Keratinocyte (primary cell): ENCODE results near the gene NF2. TPM values are rescaled to one million over a fixed set of nuclear protein-coding genes. Genes with fewer than 3 reads are reported as not detected.

Source experiments
- DNase-seq: peaks from one replicate; pipeline ENCODE4 v3.0.0-alpha.2; 2011; ENCODE audit warnings: low read depth, missing footprints, low spot score
- FAIRE-seq: peaks from 2 replicates; lab custom pipeline; 2011; peaks lifted over from hg19 to GRCh38; lab: Jason Lieb, UNC
- H2AFZ ChIP-seq: 2 replicates; pipeline ENCODE4 v1.6.0; 2012; ENCODE audit warnings: low read length, control low read depth, inconsistent platforms; ENCODE audit not compliant: control insufficient read depth
- H3K27ac ChIP-seq: 2 replicates; pipeline ENCODE4 v1.5.1; 2011; ENCODE audit warnings: low read length; ENCODE audit not compliant: control insufficient read depth, insufficient read depth
- H3K27me3 ChIP-seq: 3 replicates; pipeline ENCODE4 v1.6.0; 2011; ENCODE audit warnings: low read length; ENCODE audit not compliant: control insufficient read depth, insufficient read depth; ENCODE audit errors: extremely low read depth
- H3K36me3 ChIP-seq, 2 experiments: 2 replicates in 1 of 2; 3 replicates in 1 of 2; pipeline ENCODE4 v1.5.1; 2011; ENCODE audit warnings: low read length in 2 of 2, mild to moderate bottlenecking in 1 of 2; ENCODE audit not compliant: control insufficient read depth in 2 of 2, insufficient read depth in 2 of 2; ENCODE audit errors: extremely low read depth in 1 of 2
- H3K4me1 ChIP-seq: 3 replicates; pipeline ENCODE4 v1.5.1; 2011; ENCODE audit warnings: low read length; ENCODE audit not compliant: control insufficient read depth, insufficient read depth; ENCODE audit errors: extremely low read depth
- H3K4me2 ChIP-seq: 3 replicates; pipeline ENCODE4 v1.6.0; 2011; ENCODE audit warnings: low read depth, low read length; ENCODE audit not compliant: control insufficient read depth, insufficient read depth; ENCODE audit errors: extremely low read depth
- H3K4me3 ChIP-seq, 3 experiments: fragments of 200-600 bp in 1 of 3; sonication (generic) in 1 of 3; 2 replicates in 2 of 3; 3 replicates in 1 of 3; pipeline ENCODE4 v1.5.1; 2011 to 2016; ENCODE audit warnings: low read length in 3 of 3, mild to moderate bottlenecking in 3 of 3, control low read depth in 2 of 3, inconsistent platforms in 1 of 3, low read depth in 1 of 3, mixed read lengths in 1 of 3, mixed run types in 1 of 3, moderate library complexity in 1 of 3; ENCODE audit not compliant: control insufficient read depth in 2 of 3, insufficient read depth in 2 of 3; ENCODE audit errors: extremely low read depth in 1 of 3
- H3K79me2 ChIP-seq: 2 replicates; pipeline ENCODE4 v1.6.0; 2012; ENCODE audit warnings: low read length; ENCODE audit not compliant: control insufficient read depth, insufficient read depth
- H3K9ac ChIP-seq: 3 replicates; pipeline ENCODE4 v1.6.0; 2011; ENCODE audit warnings: low read length; ENCODE audit not compliant: control insufficient read depth, insufficient read depth; ENCODE audit errors: extremely low read depth
- H3K9me1 ChIP-seq: 3 replicates; pipeline ENCODE4 v1.6.0; 2011; ENCODE audit warnings: low read length; ENCODE audit not compliant: control insufficient read depth, insufficient read depth; ENCODE audit errors: extremely low read depth
- H3K9me3 ChIP-seq: 2 replicates; pipeline ENCODE4 v1.5.1; 2012; ENCODE audit warnings: low read depth, low read length; ENCODE audit not compliant: control insufficient read depth
- H4K20me1 ChIP-seq: 3 replicates; pipeline ENCODE4 v1.6.0; 2011; ENCODE audit warnings: low read length; ENCODE audit not compliant: control insufficient read depth, insufficient read depth; ENCODE audit errors: extremely low read depth
- EZH2 ChIP-seq: IDR thresholded peaks from one replicate; pipeline ENCODE4 v1.6.1; 2012; ENCODE audit warnings: inconsistent platforms, mild to moderate bottlenecking, low read length, moderate library complexity
- dilution Hi-C: fragments of 300-500 bp; cut with MboI; formaldehyde crosslinking; loops from one replicate; pipeline ENCODE4 v1.7.0; 2020; ENCODE audit warnings: low sequenced_read_pairs; ENCODE audit not compliant: extremely low pct_ligation_motif_present
- polyA plus RNA-seq, 5 experiments: library from polyadenylated mRNA; depleted of rRNA in 3 of 5; stranded (reverse) in 3 of 5; stranded (forward) in 1 of 5; unstranded in 1 of 5; fragments of >200 nt; gene quantifications; 1 replicate in 1 of 5; 2 replicates in 3 of 5; 3 replicates in 1 of 5; pipeline versions ENCODE4 v1.2.1 to v1.2.3, GENCODE V29; 2011 to 2012; ENCODE audit warnings: missing spikeins in 2 of 5, low read depth in 1 of 5, low replicate concordance in 1 of 5
- TF ChIP-seq, protein P1 (sequence below), 3 experiments: IDR thresholded peaks in 1 of 3; conservative IDR thresholded peaks in 1 of 3; optimal IDR thresholded peaks in 1 of 3; 2 replicates in 2 of 3; 3 replicates in 1 of 3; pipeline versions ENCODE3 to v1.5.1; 2011; ENCODE audit warnings: low read length in 3 of 3, mild to moderate bottlenecking in 3 of 3, moderate library complexity in 2 of 3, control low read depth in 1 of 3, inconsistent platforms in 1 of 3; ENCODE audit not compliant: insufficient read depth in 2 of 3; ENCODE audit errors: extremely low read depth in 1 of 3

The NF2 gene
- polyA plus RNA-seq, 1 donor (not counting 4 experiments of a cell fraction or from before 2014, with no cell fraction given) = 50.2 TPM

DNA sequence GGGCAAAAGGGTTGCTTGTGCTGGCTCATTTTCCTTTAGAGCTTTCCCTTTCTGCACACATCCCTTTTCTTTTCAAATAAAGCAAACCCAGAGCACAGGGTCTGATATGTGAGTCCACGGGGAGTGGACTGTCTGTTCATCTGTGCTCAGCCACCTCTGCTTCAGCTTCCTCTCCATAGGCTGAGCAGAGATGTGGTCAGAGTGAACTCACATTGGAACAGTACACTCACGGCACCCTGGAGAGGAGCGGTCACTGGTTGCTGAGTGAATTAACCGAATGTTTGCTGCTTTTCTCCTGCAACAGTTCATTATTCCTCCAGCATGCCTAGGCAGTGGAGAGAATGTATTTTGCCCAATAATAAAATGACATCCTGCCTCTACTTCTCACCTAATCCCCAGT is 80.1 kb downstream of the NF2 start:
- Histone ChIP-seq H3K4me1 (no peaks in the 10 kb centered on the region), H3K4me3 (no peak overlapping the region), H3K9me1 (no peaks in the 10 kb centered on the region), H3K27ac (no peak overlapping the region), H3K27me3 (no peaks in the 10 kb centered on the region), H3K9me3 (no peaks in the 10 kb centered on the region), H3K36me3 (peaks cover 32 to 36% of the 10 kb centered on the region in 2 experiments), H2AFZ (no peak overlapping the region), H4K20me1 (no peaks in the 10 kb centered on the region), H3K79me2 (no peaks in the 10 kb centered on the region), H3K4me2 (no peak overlapping the region), H3K9ac (no peak overlapping the region)
- no peak for FAIRE-seq
- dilution Hi-C loops = no loop called here
- DNase-seq = no peak
- TF ChIP-seq, protein P1, sequence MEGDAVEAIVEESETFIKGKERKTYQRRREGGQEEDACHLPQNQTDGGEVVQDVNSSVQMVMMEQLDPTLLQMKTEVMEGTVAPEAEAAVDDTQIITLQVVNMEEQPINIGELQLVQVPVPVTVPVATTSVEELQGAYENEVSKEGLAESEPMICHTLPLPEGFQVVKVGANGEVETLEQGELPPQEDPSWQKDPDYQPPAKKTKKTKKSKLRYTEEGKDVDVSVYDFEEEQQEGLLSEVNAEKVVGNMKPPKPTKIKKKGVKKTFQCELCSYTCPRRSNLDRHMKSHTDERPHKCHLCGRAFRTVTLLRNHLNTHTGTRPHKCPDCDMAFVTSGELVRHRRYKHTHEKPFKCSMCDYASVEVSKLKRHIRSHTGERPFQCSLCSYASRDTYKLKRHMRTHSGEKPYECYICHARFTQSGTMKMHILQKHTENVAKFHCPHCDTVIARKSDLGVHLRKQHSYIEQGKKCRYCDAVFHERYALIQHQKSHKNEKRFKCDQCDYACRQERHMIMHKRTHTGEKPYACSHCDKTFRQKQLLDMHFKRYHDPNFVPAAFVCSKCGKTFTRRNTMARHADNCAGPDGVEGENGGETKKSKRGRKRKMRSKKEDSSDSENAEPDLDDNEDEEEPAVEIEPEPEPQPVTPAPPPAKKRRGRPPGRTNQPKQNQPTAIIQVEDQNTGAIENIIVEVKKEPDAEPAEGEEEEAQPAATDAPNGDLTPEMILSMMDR (optimal IDR thresholded peaks at IDR 0.05 in 1 of 3, IDR thresholded peaks at IDR 0.05 in 1 of 3, conservative IDR thresholded peaks at IDR 0.05 in 1 of 3; ENCODE audit: extremely low read depth in 1 of 3, insufficient read depth in 2 of 3, low read length in 3 of 3) = no peak
- no peak for TF ChIP-seq EZH2

DNA sequence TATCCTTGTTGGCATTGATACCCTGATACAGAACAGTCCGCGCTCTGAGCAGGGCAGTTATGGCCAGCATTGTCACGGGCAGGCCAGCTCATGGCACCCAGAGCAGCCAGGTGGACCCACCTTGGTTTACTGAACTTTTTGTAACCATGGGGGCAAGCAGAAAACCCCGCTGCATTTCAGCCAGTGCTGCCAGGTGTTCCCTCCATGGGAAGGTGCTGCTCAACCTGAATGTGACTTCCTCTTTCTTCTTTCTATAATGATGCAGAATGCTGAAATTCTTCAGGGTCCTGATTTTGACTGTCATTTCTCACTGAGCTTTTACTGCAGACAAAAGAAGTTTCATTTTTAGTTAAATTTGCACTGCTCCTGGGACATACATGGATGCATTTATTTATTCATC is 80.8 kb downstream of the NF2 start:
- H3K79me2 ChIP-seq = no peaks in the 10 kb centered on the region
- no peak overlapping the region for H3K4me2 ChIP-seq
- peaks cover 31 to 32% of the 10 kb centered on the region in 2 experiments for H3K36me3 ChIP-seq
- H3K27me3 ChIP-seq = no peaks in the 10 kb centered on the region
- H3K4me1 ChIP-seq = no peaks in the 10 kb centered on the region
- dilution Hi-C loops = no loop called here
- TF ChIP-seq, protein P1 (optimal IDR thresholded peaks at IDR 0.05 in 1 of 3, IDR thresholded peaks at IDR 0.05 in 1 of 3, conservative IDR thresholded peaks at IDR 0.05 in 1 of 3; ENCODE audit: extremely low read depth in 1 of 3, insufficient read depth in 2 of 3, low read length in 3 of 3) = no peak
- no peak for TF ChIP-seq EZH2
- H3K9ac ChIP-seq = no peak overlapping the region
- FAIRE-seq = no peak
- no peaks in the 10 kb centered on the region for H3K9me3 ChIP-seq
- no peaks in the 10 kb centered on the region for H4K20me1 ChIP-seq
- H3K4me3 ChIP-seq = no peak overlapping the region
- no peak overlapping the region for H3K27ac ChIP-seq
- no peak for DNase-seq
- H3K9me1 ChIP-seq = no peaks in the 10 kb centered on the region
- H2AFZ ChIP-seq = no peak overlapping the region
